ENCODE data around the gene GPR39.

- TF ChIP-seq CTCF (IDR thresholded peaks at IDR 0.05) (no peak), POLR2A (IDR thresholded peaks at IDR 0.05) (no peak)
Measured at GRCh38 chr2:132426656-132427055, 10.1 kb downstream of the GPR39 start.

All from thyroid gland (tissue), 4 donors.